Mucosa of descending colon (tissue), 3 donors: Measurements from ENCODE around the gene DOCK6. TPM values are rescaled to one million over a fixed set of nuclear protein-coding genes. Genes with fewer than 3 reads are reported as not detected.

ENCODE experiments used
- ATAC-seq: fragments of 200-7000 bp; cut with Tn5 transposase; one replicate; pipeline ENCODE4 v1.9.1; 2020; ENCODE audit warnings: mild to moderate bottlenecking, moderate library complexity
- DNase-seq, 3 donors: peaks; one replicate each; pipeline ENCODE4 v3.0.0-alpha.2; 2020
- H3K36me3 ChIP-seq: fragments of 200-600 bp; one replicate; pipeline ENCODE4 v1.8.0; 2021; ENCODE audit warnings: low read depth, mild to moderate bottlenecking
- H3K4me1 ChIP-seq: fragments of 200-600 bp; one replicate; pipeline ENCODE4 v1.8.0; 2021; ENCODE audit warnings: low read depth, mild to moderate bottlenecking
- H3K4me3 ChIP-seq: fragments of 200-600 bp; one replicate; pipeline ENCODE4 v1.8.0; 2021; ENCODE audit warnings: mild to moderate bottlenecking
- H3K9me3 ChIP-seq: fragments of 200-600 bp; one replicate; pipeline ENCODE4 v1.8.0; 2021; ENCODE audit warnings: mild to moderate bottlenecking
- intact Hi-C, 2 donors: fragments of 100-400 bp; cut with DNase I in 1 of 2; cut with micrococcal nuclease in 1 of 2; formaldehyde crosslinking; loops; one replicate each; pipeline versions ENCODE4 v1.11.0 to v1.11.1; 2022; cut with DNase I, micrococcal nuclease
- total RNA-seq, 3 donors: library from RNA; stranded (reverse); fragmentation: NEBNext Ultra II Directional in 2 of 3; extraction: Animal tissue kit (Norgen Biotek cat#: 25700) in 2 of 3; gene quantifications; one replicate each; pipeline versions ENCODE4 v1.2.1 to v1.2.4, GENCODE V29; 2021 to 2023
- TF ChIP-seq, protein P1 (sequence below): fragments of 200-600 bp; IDR thresholded peaks from one replicate; pipeline ENCODE4 v1.8.0; 2022; ENCODE audit warnings: antibody characterized with exemption, mild to moderate bottlenecking
- donor health status: DM: no; HTN: no; CAD: no; lungs with moderate emphysema.
- donor health status: DM: no; HTN: no; CAD: no.
- donor health status: DM: no; HTN: yes; CAD: no.

The DOCK6 gene
- total RNA-seq, 3 donors from 2014 or later = 62.4 to 94.7 (median 62.8) TPM

DNA sequence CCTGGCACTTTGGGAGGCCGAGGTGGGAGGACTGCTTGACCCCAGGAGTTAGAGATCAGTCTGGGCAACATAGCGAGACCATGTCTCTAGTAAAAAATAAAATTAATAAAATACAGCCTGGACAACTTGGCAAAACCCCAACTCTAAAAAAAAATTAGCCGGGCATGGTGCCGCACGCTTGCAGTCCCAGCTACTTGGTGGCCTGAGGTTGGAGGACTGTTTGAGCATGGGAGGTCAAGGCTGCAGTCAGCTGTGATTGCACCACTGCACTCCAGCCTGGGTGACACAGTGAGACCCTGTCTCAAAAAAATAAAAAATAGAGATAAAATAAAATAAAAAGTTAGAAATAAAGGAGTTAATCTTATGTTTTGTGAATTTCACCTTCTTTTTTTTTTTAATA, 91.2 kb downstream of the DOCK6 start:
- Histone ChIP-seq H3K36me3 (no peaks in the 10 kb centered on the region), H3K4me3 (no peak overlapping the region), H3K9me3 (no peaks in the 10 kb centered on the region), H3K4me1 (no peaks in the 10 kb centered on the region)
- TF ChIP-seq, protein P1, sequence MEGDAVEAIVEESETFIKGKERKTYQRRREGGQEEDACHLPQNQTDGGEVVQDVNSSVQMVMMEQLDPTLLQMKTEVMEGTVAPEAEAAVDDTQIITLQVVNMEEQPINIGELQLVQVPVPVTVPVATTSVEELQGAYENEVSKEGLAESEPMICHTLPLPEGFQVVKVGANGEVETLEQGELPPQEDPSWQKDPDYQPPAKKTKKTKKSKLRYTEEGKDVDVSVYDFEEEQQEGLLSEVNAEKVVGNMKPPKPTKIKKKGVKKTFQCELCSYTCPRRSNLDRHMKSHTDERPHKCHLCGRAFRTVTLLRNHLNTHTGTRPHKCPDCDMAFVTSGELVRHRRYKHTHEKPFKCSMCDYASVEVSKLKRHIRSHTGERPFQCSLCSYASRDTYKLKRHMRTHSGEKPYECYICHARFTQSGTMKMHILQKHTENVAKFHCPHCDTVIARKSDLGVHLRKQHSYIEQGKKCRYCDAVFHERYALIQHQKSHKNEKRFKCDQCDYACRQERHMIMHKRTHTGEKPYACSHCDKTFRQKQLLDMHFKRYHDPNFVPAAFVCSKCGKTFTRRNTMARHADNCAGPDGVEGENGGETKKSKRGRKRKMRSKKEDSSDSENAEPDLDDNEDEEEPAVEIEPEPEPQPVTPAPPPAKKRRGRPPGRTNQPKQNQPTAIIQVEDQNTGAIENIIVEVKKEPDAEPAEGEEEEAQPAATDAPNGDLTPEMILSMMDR = no peak
- DNase-seq (no peak), ATAC-seq (no peak)
- intact Hi-C loops = no loop called here

DNA sequence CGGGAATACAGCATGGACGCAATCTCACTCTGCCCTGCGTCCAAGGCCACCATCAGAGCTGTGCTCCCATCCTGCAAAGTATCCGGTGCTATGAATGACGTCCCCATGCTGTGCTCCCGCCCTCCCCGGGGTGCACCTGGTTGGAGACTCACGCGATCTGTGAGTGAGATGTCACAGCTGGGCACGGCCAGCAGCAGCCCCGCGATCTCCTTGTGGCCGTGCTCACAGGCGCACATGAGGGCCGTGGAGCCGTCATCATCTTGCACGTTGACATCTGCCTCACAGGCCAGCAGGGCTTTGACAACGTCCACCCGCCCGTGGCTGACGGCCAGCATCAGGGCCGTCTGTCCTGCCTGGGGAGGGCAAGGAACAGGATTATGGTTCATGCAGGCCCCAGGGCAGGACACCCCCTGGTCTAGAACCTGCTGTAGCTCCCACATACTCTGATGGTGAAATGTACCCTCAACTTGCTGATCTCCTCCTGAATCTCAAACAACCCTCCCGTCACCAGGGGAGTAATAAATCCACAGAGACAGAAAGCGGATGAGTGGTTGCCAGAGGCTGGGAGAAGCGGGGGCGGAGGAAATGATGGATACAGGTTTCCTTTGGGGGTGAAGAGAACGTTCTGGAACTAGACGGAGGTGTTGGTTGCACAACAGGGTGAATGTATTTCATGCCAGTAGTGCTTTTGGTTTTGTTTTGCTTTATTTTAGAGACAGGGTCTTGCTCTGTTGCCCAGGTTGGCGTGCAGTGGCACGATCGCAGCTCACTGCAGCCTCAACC, 92.2 kb downstream of the DOCK6 start:
- peaks cover 3% of the 10 kb centered on the region for H3K4me1 ChIP-seq

DNA sequence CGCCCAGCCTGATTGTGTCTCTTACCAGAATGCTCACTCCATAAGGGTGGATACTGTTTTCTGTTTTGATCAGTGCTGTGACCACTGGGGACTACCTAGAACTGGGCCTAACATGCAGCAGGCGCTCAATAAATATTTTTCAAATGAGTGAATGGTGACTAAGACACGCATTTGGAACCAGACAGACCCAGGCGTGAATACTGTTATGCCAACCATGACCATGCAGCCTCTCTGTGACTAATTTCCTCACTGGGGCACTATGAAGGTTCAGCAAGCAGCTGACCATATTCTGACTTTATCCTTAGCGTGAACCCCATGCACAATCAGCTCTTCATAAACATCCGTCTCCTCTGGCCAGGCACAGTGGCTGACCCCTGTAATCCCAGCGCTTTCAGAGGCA, 93.8 kb downstream of the DOCK6 start:
- no peaks in the 10 kb centered on the region for H3K36me3 ChIP-seq
- ATAC-seq = no peak

More for the DNA sequence above, 92.2 kb downstream of the DOCK6 start:
- intact Hi-C loops = no loop called here
- H3K36me3 ChIP-seq = no peaks in the 10 kb centered on the region
- ATAC-seq = no peak
- DNase-seq = no peak
- TF ChIP-seq, protein P1 = no peak
- H3K4me3 ChIP-seq = no peak overlapping the region
- H3K9me3 ChIP-seq = no peaks in the 10 kb centered on the region

DNA sequence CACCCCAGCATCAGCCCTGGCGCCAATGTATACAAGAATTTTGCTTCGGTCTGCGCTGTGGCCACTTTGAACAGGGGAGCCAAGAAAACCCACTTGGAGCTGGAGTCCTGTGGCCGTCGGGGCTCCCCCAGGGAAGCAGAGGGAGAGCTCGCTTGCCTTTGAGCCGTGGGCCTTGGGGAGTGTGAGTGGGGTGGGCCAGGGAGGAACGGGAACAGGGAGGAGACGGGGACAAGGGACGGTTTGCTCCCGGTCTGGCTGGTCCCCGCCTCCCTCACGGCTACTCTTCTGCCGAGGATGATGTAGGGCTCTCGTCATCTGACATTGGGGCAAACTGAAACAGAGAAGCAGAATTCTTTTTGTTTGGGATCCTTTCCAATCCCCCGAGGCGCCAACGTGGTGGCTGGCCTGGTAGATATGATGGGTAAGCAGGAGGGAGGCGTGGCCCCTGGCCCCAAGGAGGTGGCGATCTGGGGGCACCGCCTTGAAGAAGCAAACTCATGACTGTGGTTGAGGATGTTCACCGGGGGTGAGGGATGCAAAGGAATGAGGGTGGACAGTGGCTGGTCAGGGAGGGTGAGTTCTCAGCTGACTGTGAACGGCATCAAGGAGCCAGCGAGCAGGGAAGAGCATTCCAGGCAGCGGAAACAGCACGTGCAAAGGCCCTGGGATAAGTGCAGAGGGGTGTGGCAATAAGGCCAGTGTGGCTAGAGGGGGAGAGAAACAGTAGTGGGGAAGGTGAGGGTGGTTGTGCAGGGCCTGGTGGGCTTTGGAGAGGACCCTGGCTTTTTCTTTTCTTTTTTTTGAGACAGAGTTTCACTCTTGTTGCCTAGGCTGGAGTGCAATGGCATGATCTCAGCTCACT, 95.8 kb downstream of the DOCK6 start:
- intact Hi-C loops = no loop called here
- ATAC-seq (peak; percentile 42), DNase-seq (peak in 1 of 3 donors; percentile 64)
- Histone ChIP-seq H3K4me3 (no peak overlapping the region), H3K36me3 (no peaks in the 10 kb centered on the region), H3K4me1 (peaks cover 3% of the 10 kb centered on the region), H3K9me3 (no peaks in the 10 kb centered on the region)
- TF ChIP-seq, protein P1 = no peak

More for the DNA sequence above, 93.8 kb downstream of the DOCK6 start:
- H3K4me3 ChIP-seq = no peak overlapping the region
- DNase-seq = no peak
- H3K9me3 ChIP-seq = no peaks in the 10 kb centered on the region
- intact Hi-C loops = no loop called here
- TF ChIP-seq, protein P1 = no peak
- peaks cover 3% of the 10 kb centered on the region for H3K4me1 ChIP-seq

DNA sequence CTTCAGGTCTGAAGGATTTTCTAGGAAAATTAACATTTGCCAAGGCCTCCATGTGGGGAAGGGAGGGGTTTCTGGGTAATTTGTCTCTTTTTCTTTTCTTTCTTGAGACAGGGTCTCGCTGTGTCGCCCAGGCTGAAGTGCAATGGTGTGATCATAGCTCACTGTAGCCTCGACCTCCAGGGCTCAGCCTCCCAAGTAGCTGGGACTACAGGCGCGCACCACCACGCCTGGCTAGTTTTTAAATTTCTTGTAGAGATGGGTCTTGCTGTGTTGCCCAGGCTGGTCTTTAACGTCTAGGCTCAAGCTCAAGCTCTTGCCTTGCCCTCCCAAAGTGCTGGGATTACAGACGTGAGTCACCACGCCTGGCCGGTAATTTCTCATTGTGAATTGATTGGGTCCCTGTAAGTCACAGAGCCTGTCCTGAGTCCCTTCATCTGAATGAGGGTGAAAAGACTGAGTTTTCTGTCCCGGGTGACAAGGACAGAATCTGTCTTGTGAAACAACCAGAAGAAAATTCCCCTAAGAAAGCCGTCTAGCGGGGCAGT, 96.8 kb downstream of the DOCK6 start:
- no peak for DNase-seq
- H3K4me1 ChIP-seq = peaks cover 3% of the 10 kb centered on the region
- H3K4me3 ChIP-seq = no peak overlapping the region

More for the DNA sequence above, 96.8 kb downstream of the DOCK6 start:
- intact Hi-C loops = no loop called here
- no peaks in the 10 kb centered on the region for H3K36me3 ChIP-seq
- H3K9me3 ChIP-seq = no peaks in the 10 kb centered on the region
- TF ChIP-seq, protein P1 = no peak
- ATAC-seq = no peak
